B cell (primary cell): ENCODE measurements around the gene ENOX1. TPM values are rescaled to one million over a fixed set of nuclear protein-coding genes. Genes with fewer than 3 reads are reported as not detected.

Source experiments
- ATAC-seq: fragments of 200-7000 bp; cut with Tn5 transposase; one replicate; pipeline ENCODE4 v1.10.0; 2021; ENCODE audit warnings: low read depth, mild to moderate bottlenecking, moderate number of reproducible peaks, moderate library complexity
- CTCF ChIA-PET: fragments of 350-600 bp; sonication (Branson Sonifier 250); formaldehyde crosslinking; loops from one replicate; lab custom pipeline; 2021; ENCODE audit warnings: antibody characterized with exemption, inconsistent platforms; lab: Charles Lee
- POLR2A ChIA-PET: fragments of 350-600 bp; sonication (Branson Sonifier 250); formaldehyde crosslinking; loops from one replicate; lab custom pipeline; 2021; ENCODE audit warnings: antibody characterized with exemption; lab: Charles Lee
- DNase-seq: peaks from one replicate; pipeline ENCODE4 v3.0.0; 2013
- H2AFZ ChIP-seq: 2 replicates; pipeline ENCODE4 v1.6.1; 2012; ENCODE audit warnings: mild to moderate bottlenecking, low read depth, low read length; ENCODE audit not compliant: insufficient read depth, poor library complexity, severe bottlenecking
- H3K27ac ChIP-seq, 2 donors: 1 replicate in 1 of 2; 2 replicates in 1 of 2; pipeline ENCODE4 v1.5.1; 2012 to 2013; ENCODE audit warnings: low read length in 2 of 2, mild to moderate bottlenecking in 2 of 2, moderate library complexity in 1 of 2
- H3K27me3 ChIP-seq, 4 experiments: fragments of 200-600 bp in 1 of 4; sonication (generic) in 1 of 4; replicated peaks in 1 of 4; 1 replicate in 2 of 4; 2 replicates in 2 of 4; pipeline versions ENCODE4 v1.6.1 to v1.7.0; 2013 to 2016; ENCODE audit warnings: low read length in 3 of 4, mild to moderate bottlenecking in 2 of 4, mixed read lengths in 1 of 4, moderate library complexity in 1 of 4; ENCODE audit not compliant: insufficient read depth in 4 of 4, control insufficient read depth in 3 of 4; ENCODE audit errors: control extremely low read depth in 1 of 4
- H3K36me3 ChIP-seq, 2 experiments: replicated peaks in 1 of 2; 1 replicate in 1 of 2; 2 replicates in 1 of 2; pipeline versions ENCODE4 v1.6.1 to v1.7.1; 2013; ENCODE audit warnings: low read length in 1 of 2; ENCODE audit not compliant: insufficient read depth in 2 of 2, control insufficient read depth in 1 of 2; ENCODE audit errors: control extremely low read depth in 1 of 2, extremely low read depth in 1 of 2
- H3K4me1 ChIP-seq, 2 donors: fragments of 200-600 bp in 1 of 2; sonication (generic) in 1 of 2; 1 replicate in 1 of 2; 2 replicates in 1 of 2; pipeline versions ENCODE4 v1.5.1 to v1.6.1; 2013 to 2017; ENCODE audit warnings: low read length in 2 of 2; ENCODE audit not compliant: control insufficient read depth in 2 of 2, insufficient read depth in 2 of 2
- H3K4me2 ChIP-seq: replicated peaks from 2 replicates; pipeline ENCODE3; 2012; ENCODE audit warnings: mild to moderate bottlenecking, low read depth, low read length; ENCODE audit not compliant: poor library complexity, severe bottlenecking
- H3K4me3 ChIP-seq, 5 experiments: fragments of 200-600 bp in 1 of 5; sonication (generic) in 1 of 5; 1 replicate in 3 of 5; 2 replicates in 2 of 5; pipeline versions ENCODE4 v1.5.1 to v1.7.0; 2011 to 2016; ENCODE audit warnings: low read length in 4 of 5, mild to moderate bottlenecking in 4 of 5, low read depth in 2 of 5, control low read depth in 1 of 5, moderate library complexity in 1 of 5; ENCODE audit not compliant: insufficient read depth in 1 of 5; ENCODE audit errors: control extremely low read depth in 1 of 5, extremely low read depth in 1 of 5
- H3K79me2 ChIP-seq: fragments of 200-600 bp; sonication (generic); one replicate; pipeline ENCODE4 v1.6.0; 2016; ENCODE audit warnings: low read length; ENCODE audit not compliant: control insufficient read depth, insufficient read depth
- H3K9ac ChIP-seq: fragments of 200-600 bp; sonication (generic); 2 replicates; pipeline ENCODE4 v1.6.1; 2017; ENCODE audit warnings: mild to moderate bottlenecking, low read length, moderate library complexity
- H3K9me3 ChIP-seq, 3 donors: one replicate each; pipeline versions ENCODE4 v1.6.1 to v1.7.1; 2013; ENCODE audit warnings: low read length in 2 of 3; ENCODE audit not compliant: control insufficient read depth in 2 of 3, insufficient read depth in 1 of 3; ENCODE audit errors: control extremely low read depth in 1 of 3
- H4K20me1 ChIP-seq: 2 replicates; pipeline ENCODE4 v1.6.0; 2012; ENCODE audit warnings: mild to moderate bottlenecking, low read length; ENCODE audit not compliant: insufficient read depth, control insufficient read depth, poor library complexity, severe bottlenecking
- H3K27ac Mint-ChIP-seq: one replicate; pipeline ENCODE4 v1.8.0; 2021; ENCODE audit warnings: mixed read lengths
- H3K27me3 Mint-ChIP-seq: one replicate; pipeline ENCODE4 v1.8.0; 2021; ENCODE audit warnings: mixed read lengths
- H3K4me1 Mint-ChIP-seq: one replicate; pipeline ENCODE4 v1.8.0; 2021; ENCODE audit warnings: mixed read lengths
- H3K4me3 Mint-ChIP-seq: one replicate; pipeline ENCODE4 v1.8.0; 2021; ENCODE audit warnings: mixed read lengths
- H3K9me3 Mint-ChIP-seq: one replicate; pipeline ENCODE4 v1.8.0; 2022; ENCODE audit warnings: mixed read lengths; ENCODE audit not compliant: insufficient read depth
- CTCF ChIP-seq: fragments of 200-600 bp; IDR thresholded peaks from one replicate; pipeline ENCODE4 v1.8.0; 2022; ENCODE audit warnings: antibody characterized with exemption, mild to moderate bottlenecking
- EZH2 ChIP-seq: IDR thresholded peaks from 2 replicates; pipeline ENCODE4 v1.6.1; 2012; ENCODE audit warnings: borderline replicate concordance, low read depth, mild to moderate bottlenecking, moderate library complexity, low read length; ENCODE audit not compliant: insufficient read depth, poor library complexity, severe bottlenecking
- WGBS: methylation state at CpG from one replicate; pipeline ENCODE4 v1.1.5; 2013; ENCODE audit warnings: missing lambda C conversion rate; ENCODE audit not compliant: insufficient coverage; 5-methylcytosine and 5-hydroxymethylcytosine counted together
- intact Hi-C: fragments of 100-400 bp; cut with micrococcal nuclease; formaldehyde crosslinking; loops from one replicate; pipeline ENCODE4 v1.10.0; 2022
- polyA plus RNA-seq: library from polyadenylated mRNA; depleted of rRNA; stranded (reverse); fragments of >200 nt; gene quantifications from 2 replicates; pipeline ENCODE4 v1.2.3, GENCODE V29; 2012
- total RNA-seq, 2 donors: library from RNA; stranded (reverse); fragments of 120-200 nt in 1 of 2; gene quantifications; 1 replicate in 1 of 2; 2 replicates in 1 of 2; pipeline versions ENCODE4 v1.2.3 to v1.2.4, GENCODE V29; 2013 to 2022

ENOX1 gene
- total and polyA plus RNA-seq, 2 donors (not counting 1 experiment from before 2014, with no cell fraction given): not detected

- ATAC-seq (no peak), DNase-seq (no peak)
- no peaks in the 10 kb centered on the region for H3K9me3 Mint-ChIP-seq
- Histone ChIP-seq H2AFZ (no peak overlapping the region), H3K4me1 (no peaks in the 10 kb centered on the region), H3K4me3 (no peak overlapping the region), H3K9ac (no peak overlapping the region), H3K27ac (no peak overlapping the region), H3K4me2 (no peak overlapping the region), H3K27me3 (no peaks in the 10 kb centered on the region), H4K20me1 (no peaks in the 10 kb centered on the region), H3K36me3 (no peaks in the 10 kb centered on the region), H3K9me3 (no peaks in the 10 kb centered on the region), H3K79me2 (no peaks in the 10 kb centered on the region)
- ChIA-PET CTCF (no interaction called here), POLR2A (no interaction called here)
- TF ChIP-seq EZH2: no peak
- TF ChIP-seq CTCF: no peak
- intact Hi-C loops: no loop called here
- no peaks in the 10 kb centered on the region for H3K4me1 Mint-ChIP-seq
- H3K4me3 Mint-ChIP-seq: no peak overlapping the region
- WGBS: no CpG with 5 or more reads among the region's 1 CpG
- peaks cover 7% of the 10 kb centered on the region for H3K27me3 Mint-ChIP-seq
- H3K27ac Mint-ChIP-seq: no peak overlapping the region
These were observed 133.4 kb downstream of the ENOX1 start for GRCh38 chr13:43653395-43653794.

GRCh38 chr13:43652760-43653159 is 134.0 kb downstream of the ENOX1 start:
- WGBS: 94% methylated on average over 3 of the region's 3 CpGs
- Histone ChIP-seq H2AFZ (no peak overlapping the region), H3K36me3 (no peaks in the 10 kb centered on the region), H3K79me2 (no peaks in the 10 kb centered on the region), H3K4me1 (no peaks in the 10 kb centered on the region), H3K9ac (no peak overlapping the region), H3K9me3 (no peaks in the 10 kb centered on the region), H3K27me3 (no peaks in the 10 kb centered on the region), H4K20me1 (no peaks in the 10 kb centered on the region), H3K4me2 (no peak overlapping the region), H3K4me3 (no peak overlapping the region), H3K27ac (no peak overlapping the region)
- ChIA-PET CTCF (no interaction called here), POLR2A (no interaction called here)
- Mint-ChIP-seq H3K4me1 (no peaks in the 10 kb centered on the region), H3K27me3 (peaks cover 10% of the 10 kb centered on the region), H3K4me3 (no peak overlapping the region), H3K27ac (no peak overlapping the region), H3K9me3 (no peaks in the 10 kb centered on the region)
- intact Hi-C loops: no loop called here
- DNase-seq (no peak), ATAC-seq (no peak)
- no peak for TF ChIP-seq CTCF
- no peak for TF ChIP-seq EZH2
